H9 (cell line): Measurements from ENCODE around the gene TBL2. TPM values are rescaled to one million over a fixed set of nuclear protein-coding genes. Genes with fewer than 3 reads are reported as not detected.
A peak's percentile ranks its signal among the peaks of the same experiment; 100 is the strongest.

ENCODE experiments used
- DNase-seq: peaks from one replicate; pipeline ENCODE4 v3.0.0-alpha.2; 2017
- H2AFZ ChIP-seq: one replicate; pipeline ENCODE4 v1.6.1; 2013; ENCODE audit warnings: mild to moderate bottlenecking, low read length, control low read depth, moderate library complexity
- H2AK5ac ChIP-seq: 2 replicates; pipeline ENCODE4 v1.6.1; 2013; ENCODE audit warnings: low read length, control low read depth, mixed read lengths; ENCODE audit not compliant: insufficient read length
- H2BK120ac ChIP-seq: one replicate; pipeline ENCODE4 v1.6.1; 2013; ENCODE audit warnings: low read depth, mild to moderate bottlenecking, low read length, control low read depth, inconsistent platforms; ENCODE audit not compliant: poor library complexity, severe bottlenecking
- H2BK12ac ChIP-seq: 2 replicates; pipeline ENCODE4 v1.6.1; 2013; ENCODE audit warnings: low read length, control low read depth, mixed read lengths, low read depth; ENCODE audit not compliant: insufficient read length
- H2BK15ac ChIP-seq: 2 replicates; pipeline ENCODE4 v1.6.1; 2013; ENCODE audit warnings: low read depth, low read length, control low read depth
- H2BK20ac ChIP-seq: one replicate; pipeline ENCODE4 v1.6.1; 2013; ENCODE audit warnings: low read depth, mild to moderate bottlenecking, low read length, control low read depth, inconsistent platforms; ENCODE audit not compliant: poor library complexity, severe bottlenecking
- H2BK5ac ChIP-seq: 2 replicates; pipeline ENCODE4 v1.6.1; 2013; ENCODE audit warnings: low read length, control low read depth, mixed read lengths; ENCODE audit not compliant: insufficient read length
- H3K14ac ChIP-seq: 2 replicates; pipeline ENCODE4 v1.6.1; 2013; ENCODE audit warnings: low read length, control low read depth; ENCODE audit not compliant: insufficient read depth
- H3K18ac ChIP-seq: 2 replicates; pipeline ENCODE4 v1.6.1; 2013; ENCODE audit warnings: low read depth, mild to moderate bottlenecking, mixed read lengths, low read length, control low read depth; ENCODE audit not compliant: insufficient read length
- H3K23ac ChIP-seq: 2 replicates; pipeline ENCODE4 v1.6.1; 2013; ENCODE audit warnings: low read length, control low read depth, mixed read lengths, low read depth; ENCODE audit not compliant: insufficient read length
- H3K23me2 ChIP-seq: 2 replicates; pipeline ENCODE4 v1.6.1; 2013; ENCODE audit warnings: low read depth, mild to moderate bottlenecking, mixed read lengths, low read length, control low read depth; ENCODE audit not compliant: insufficient read length, poor library complexity, severe bottlenecking
- H3K27ac ChIP-seq: 2 replicates; pipeline ENCODE4 v1.5.1; 2013; ENCODE audit warnings: low read length, control low read depth, mixed read lengths, low read depth; ENCODE audit not compliant: insufficient read length
- H3K27me3 ChIP-seq: 2 replicates; pipeline ENCODE4 v1.6.1; 2013; ENCODE audit warnings: low read length, control low read depth, inconsistent platforms; ENCODE audit not compliant: insufficient read depth
- H3K4ac ChIP-seq: 2 replicates; pipeline ENCODE4 v1.6.1; 2013; ENCODE audit warnings: low read depth, mild to moderate bottlenecking, control low read depth, inconsistent platforms, low read length, moderate library complexity
- H3K4me1 ChIP-seq: 2 replicates; pipeline ENCODE4 v1.6.1; 2013; ENCODE audit warnings: low read length, control low read depth, inconsistent platforms; ENCODE audit not compliant: insufficient read depth
- H3K4me2 ChIP-seq: 2 replicates; pipeline ENCODE4 v1.6.1; 2013; ENCODE audit warnings: low read length, control low read depth, mixed read lengths; ENCODE audit not compliant: insufficient read length, insufficient read depth
- H3K56ac ChIP-seq: 2 replicates; pipeline ENCODE4 v1.6.1; 2013; ENCODE audit warnings: low read depth, mild to moderate bottlenecking, mixed read lengths, low read length, control low read depth; ENCODE audit not compliant: insufficient read length
- H3K79me1 ChIP-seq: 2 replicates; pipeline ENCODE4 v1.6.1; 2013; ENCODE audit warnings: low read depth, mild to moderate bottlenecking, moderate library complexity, low read length, control low read depth, inconsistent platforms; ENCODE audit not compliant: insufficient read depth, poor library complexity, severe bottlenecking
- H3K79me2 ChIP-seq: 2 replicates; pipeline ENCODE4 v1.6.1; 2013; ENCODE audit warnings: low read length, control low read depth, inconsistent platforms; ENCODE audit not compliant: insufficient read depth
- H3K9ac ChIP-seq: 2 replicates; pipeline ENCODE4 v1.6.1; 2013; ENCODE audit warnings: low read length, control low read depth, mixed read lengths; ENCODE audit not compliant: insufficient read length; ENCODE audit errors: extremely low read depth
- H3K9me3 ChIP-seq: one replicate; pipeline ENCODE4 v1.6.1; 2013; ENCODE audit warnings: low read depth, low read length, inconsistent platforms; ENCODE audit not compliant: control insufficient read depth
- H3T11ph ChIP-seq: one replicate; pipeline ENCODE4 v1.6.1; 2013; ENCODE audit warnings: mild to moderate bottlenecking, low read length, control low read depth, inconsistent platforms
- H4K20me1 ChIP-seq: one replicate; pipeline ENCODE4 v1.6.1; 2013; ENCODE audit not compliant: control insufficient read depth, insufficient read length, insufficient read depth
- H4K5ac ChIP-seq: 2 replicates; pipeline ENCODE4 v1.6.1; 2013; ENCODE audit warnings: low read depth, mild to moderate bottlenecking, mixed read lengths, low read length, control low read depth; ENCODE audit not compliant: insufficient read length
- H4K8ac ChIP-seq: replicated peaks from 2 replicates; pipeline ENCODE4 v1.6.1; 2013; ENCODE audit warnings: low read length, control low read depth, mixed read lengths, low read depth; ENCODE audit not compliant: insufficient read length
- H4K91ac ChIP-seq: 2 replicates; pipeline ENCODE4 v1.6.1; 2013; ENCODE audit warnings: low read depth, mild to moderate bottlenecking, moderate library complexity, mixed read lengths, low read length, control low read depth; ENCODE audit not compliant: insufficient read length
- H3K27ac Mint-ChIP-seq, 3 experiments: 2 replicates in 2 of 3; 3 replicates in 1 of 3; pipeline ENCODE4 v1.8.0; 2020 to 2021; ENCODE audit warnings: mixed read lengths in 3 of 3, mild to moderate bottlenecking in 1 of 3, moderate library complexity in 1 of 3
- H3K27me3 Mint-ChIP-seq: 2 replicates; pipeline ENCODE4 v1.8.0; 2021; ENCODE audit warnings: low read depth, mild to moderate bottlenecking, moderate library complexity, mixed read lengths
- H3K36me3 Mint-ChIP-seq, 3 experiments: 2 replicates in 2 of 3; 3 replicates in 1 of 3; pipeline ENCODE4 v1.8.0; 2020 to 2021; ENCODE audit warnings: low read depth in 3 of 3, mixed read lengths in 3 of 3; ENCODE audit not compliant: insufficient read depth in 1 of 3
- H3K4me1 Mint-ChIP-seq, 2 experiments: 2 replicates each; pipeline ENCODE4 v1.8.0; 2020; ENCODE audit warnings: mixed read lengths in 2 of 2
- H3K4me3 Mint-ChIP-seq, 2 experiments: 2 replicates in 1 of 2; 3 replicates in 1 of 2; pipeline ENCODE4 v1.8.0; 2020 to 2021; ENCODE audit warnings: mild to moderate bottlenecking in 2 of 2, mixed read lengths in 2 of 2, moderate library complexity in 1 of 2
- H3K9me3 Mint-ChIP-seq, 2 experiments: 2 replicates in 1 of 2; 3 replicates in 1 of 2; pipeline ENCODE4 v1.8.0; 2020; ENCODE audit warnings: mild to moderate bottlenecking in 2 of 2, mixed read lengths in 2 of 2, moderate library complexity in 1 of 2
- WGBS: extraction: QIAGEN DNeasy Blood & Tissue Kit; methylation state at CpG from one replicate; pipeline ENCODE4 v1.1.7; 2013; ENCODE audit warnings: missing lambda C conversion rate, low lambda C conversion rate, mixed read lengths; ENCODE audit not compliant: insufficient read length; ENCODE audit errors: extremely low coverage; 5-methylcytosine and 5-hydroxymethylcytosine counted together
- total RNA-seq: library from RNA; stranded (reverse); gene quantifications from 2 replicates; pipeline ENCODE4 v1.2.1, GENCODE V29; 2021
- TF ChIP-seq, protein P1 (sequence below): fragments of 200-600 bp; sonication (generic); conservative IDR thresholded peaks from 3 replicates; pipeline ENCODE4 v1.8.0; 2021; ENCODE audit warnings: antibody characterized with exemption, mild to moderate bottlenecking

TBL2 gene
- total RNA-seq, 1 experiment from 2014 or later, result 26.7 TPM

DNA sequence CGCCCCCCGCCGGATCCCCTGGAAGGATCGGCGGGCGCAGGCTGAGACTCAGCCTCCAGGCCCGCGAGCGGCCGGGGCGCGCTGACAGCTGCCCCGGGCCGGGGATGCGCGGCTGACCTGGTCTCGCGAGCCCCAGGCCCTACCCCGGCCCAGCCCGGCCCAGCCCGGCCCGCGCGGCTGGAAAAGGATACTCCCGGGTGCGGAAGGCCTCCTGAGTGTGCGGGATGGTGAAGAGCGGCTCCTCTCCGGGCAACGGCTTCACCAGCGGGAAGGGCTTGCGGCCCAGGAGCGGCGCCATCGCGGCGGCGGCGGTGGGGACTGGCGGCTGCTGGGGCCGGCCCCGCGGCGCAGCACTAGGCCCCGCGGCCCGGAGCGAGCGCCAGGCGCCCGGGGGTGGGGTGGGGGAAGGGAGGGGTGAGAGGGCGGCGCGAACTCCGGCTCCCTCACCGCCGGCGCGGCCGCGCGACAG is 56.7 kb downstream of the TBL2 start:
- Histone ChIP-seq H3K4me1 (no peaks in the 10 kb centered on the region), H2AK5ac (no peak overlapping the region), H2BK20ac (no peak overlapping the region), H2BK15ac (no peak overlapping the region), H2BK5ac (peak overlapping the region; percentile 49), H3K4ac (no peak overlapping the region; the same call in 1 of the 2 replicates), H4K20me1 (no peaks in the 10 kb centered on the region), H4K8ac (no peak overlapping the region), H2BK12ac (no peak overlapping the region), H2BK120ac (no peak overlapping the region), H3K4me2 (peak overlapping the region; percentile 94), H2AFZ (no peak overlapping the region), H3K79me2 (peaks cover 41% of the 10 kb centered on the region), H3K23me2 (peaks cover 12% of the 10 kb centered on the region), H3K27ac (peak overlapping the region; percentile 4), H4K5ac (no peak overlapping the region), H3K14ac (peak overlapping the region; percentile 99), H3K9me3 (no peaks in the 10 kb centered on the region), H3K79me1 (peaks cover 5% of the 10 kb centered on the region), H3K18ac (peak overlapping the region; percentile 93), H4K91ac (no peak overlapping the region), H3K27me3 (no peaks in the 10 kb centered on the region), H3K23ac (no peak overlapping the region), H3T11ph (no peak overlapping the region), H3K56ac (no peak overlapping the region), H3K9ac (peak overlapping the region; percentile 94)
- Mint-ChIP-seq H3K4me1 (peaks cover 27 to 31% of the 10 kb centered on the region in 2 experiments), H3K27me3 (no peaks in the 10 kb centered on the region), H3K4me3 (peak overlapping the region; percentile 91 to 96; a peak in 4 of 5 replicates), H3K27ac (no peak overlapping the region; a peak in 2 of 7 replicates), H3K36me3 (peaks cover 23 to 41% (median 37%) of the 10 kb centered on the region in 3 experiments), H3K9me3 (no peaks in the 10 kb centered on the region; a peak in 1 of 5 replicates)
- TF ChIP-seq, protein P1, sequence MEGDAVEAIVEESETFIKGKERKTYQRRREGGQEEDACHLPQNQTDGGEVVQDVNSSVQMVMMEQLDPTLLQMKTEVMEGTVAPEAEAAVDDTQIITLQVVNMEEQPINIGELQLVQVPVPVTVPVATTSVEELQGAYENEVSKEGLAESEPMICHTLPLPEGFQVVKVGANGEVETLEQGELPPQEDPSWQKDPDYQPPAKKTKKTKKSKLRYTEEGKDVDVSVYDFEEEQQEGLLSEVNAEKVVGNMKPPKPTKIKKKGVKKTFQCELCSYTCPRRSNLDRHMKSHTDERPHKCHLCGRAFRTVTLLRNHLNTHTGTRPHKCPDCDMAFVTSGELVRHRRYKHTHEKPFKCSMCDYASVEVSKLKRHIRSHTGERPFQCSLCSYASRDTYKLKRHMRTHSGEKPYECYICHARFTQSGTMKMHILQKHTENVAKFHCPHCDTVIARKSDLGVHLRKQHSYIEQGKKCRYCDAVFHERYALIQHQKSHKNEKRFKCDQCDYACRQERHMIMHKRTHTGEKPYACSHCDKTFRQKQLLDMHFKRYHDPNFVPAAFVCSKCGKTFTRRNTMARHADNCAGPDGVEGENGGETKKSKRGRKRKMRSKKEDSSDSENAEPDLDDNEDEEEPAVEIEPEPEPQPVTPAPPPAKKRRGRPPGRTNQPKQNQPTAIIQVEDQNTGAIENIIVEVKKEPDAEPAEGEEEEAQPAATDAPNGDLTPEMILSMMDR, result no peak
- DNase-seq, result peak; percentile 55
- no CpG with 5 or more reads among the region's 62 CpGs for WGBS
